NCI-H82 (cell line): ENCODE data around the gene TLE1.
A peak's percentile ranks its signal among the peaks of the same experiment; 100 is the strongest.
"Not testable (repeated sequence)": the region's sequence is repeated elsewhere in the genome, so short reads cannot be mapped to it uniquely, and the experiment has no call there.

ENCODE experiments used
- DNase-seq: peaks from one replicate; lab custom pipeline; 2025; lab: John Stamatoyannopoulos, UW

The TLE1 gene

GRCh38 chr9:81689343-81690175, at the start of gene TLE1:
TSS of gene TLE1 (minus strand) at chr9:81689547. CDS start at chr9:81688240, 1,307 bp downstream.
- peak; percentile 100 for DNase-seq

- peak; percentile 74 for DNase-seq
These were observed 48.6 kb upstream of the TLE1 start for GRCh38 chr9:81737871-81738507.

GRCh38 chr9:81730498-81730897, 41.2 kb upstream of the TLE1 start:
- not testable (repeated sequence) for DNase-seq

- no peak for DNase-seq
These were observed 39.8 kb upstream of the TLE1 start for GRCh38 chr9:81729135-81729534.

- no peak for DNase-seq
These were observed 35.0 kb upstream of the TLE1 start for GRCh38 chr9:81724242-81724889.

- no peak for DNase-seq
These were observed 32.9 kb upstream of the TLE1 start for GRCh38 chr9:81722277-81722676.

GRCh38 chr9:81720450-81721086, 31.2 kb upstream of the TLE1 start:
- DNase-seq = peak; percentile 19

- peak; percentile 94 for DNase-seq
These were observed 30.6 kb upstream of the TLE1 start for GRCh38 chr9:81719972-81720371.

- DNase-seq = no peak
These were observed 28.9 kb upstream of the TLE1 start for GRCh38 chr9:81718244-81718643.

GRCh38 chr9:81717747-81718077, 28.4 kb upstream of the TLE1 start:
- DNase-seq = no peak

GRCh38 chr9:81717061-81717746, 27.9 kb upstream of the TLE1 start:
- DNase-seq = no peak

GRCh38 chr9:81716409-81716808, 27.1 kb upstream of the TLE1 start:
- no peak for DNase-seq

GRCh38 chr9:81705578-81705977, 16.2 kb upstream of the TLE1 start:
- no peak for DNase-seq

GRCh38 chr9:81694541-81694940, 5.2 kb upstream of the TLE1 start:
- peak; percentile 20 for DNase-seq

GRCh38 chr9:81693671-81694378, 4.5 kb upstream of the TLE1 start:
- no peak for DNase-seq

- DNase-seq = peak; percentile 52
These were observed 1.0 kb upstream of the TLE1 start for GRCh38 chr9:81690251-81690851.

- DNase-seq = not testable (repeated sequence)
These were observed 329 bp downstream of the TLE1 start for GRCh38 chr9:81689093-81689342.

GRCh38 chr9:81688262-81689092, 870 bp downstream of the TLE1 start:
- peak; percentile 54 for DNase-seq

GRCh38 chr9:81687521-81688261, 1.7 kb downstream of the TLE1 start:
- peak; percentile 62 for DNase-seq
